ENCODE data around the gene THEMIS.

Gene THEMIS

DNA sequence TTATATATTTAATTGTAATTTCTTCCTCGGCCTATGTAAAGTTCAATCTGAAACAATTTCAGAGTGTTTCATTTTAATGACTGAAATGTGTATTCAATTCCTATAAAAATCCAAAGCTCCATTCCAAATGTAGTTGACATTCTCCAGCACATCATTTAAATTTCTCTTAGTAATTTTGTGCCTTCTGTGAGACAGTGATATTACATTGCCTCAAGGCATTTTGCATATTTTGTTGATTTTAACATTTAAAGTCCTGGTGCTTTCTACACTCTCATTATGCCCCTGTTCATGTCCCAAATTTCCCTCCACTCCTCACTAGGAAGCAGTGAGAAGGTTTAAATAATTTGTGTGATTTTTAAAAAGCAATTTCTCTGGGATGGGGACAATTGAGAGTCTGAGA is 34.1 kb upstream of the THEMIS start:
- no peaks in the 10 kb centered on the region for H3F3A ChIP-seq (ENCODE audit: insufficient read depth, low read length)
- TF ChIP-seq EZH2 (IDR thresholded peaks at IDR 0.05; ENCODE audit: borderline replicate concordance, low read length), result no peak
- TF ChIP-seq, protein P1, sequence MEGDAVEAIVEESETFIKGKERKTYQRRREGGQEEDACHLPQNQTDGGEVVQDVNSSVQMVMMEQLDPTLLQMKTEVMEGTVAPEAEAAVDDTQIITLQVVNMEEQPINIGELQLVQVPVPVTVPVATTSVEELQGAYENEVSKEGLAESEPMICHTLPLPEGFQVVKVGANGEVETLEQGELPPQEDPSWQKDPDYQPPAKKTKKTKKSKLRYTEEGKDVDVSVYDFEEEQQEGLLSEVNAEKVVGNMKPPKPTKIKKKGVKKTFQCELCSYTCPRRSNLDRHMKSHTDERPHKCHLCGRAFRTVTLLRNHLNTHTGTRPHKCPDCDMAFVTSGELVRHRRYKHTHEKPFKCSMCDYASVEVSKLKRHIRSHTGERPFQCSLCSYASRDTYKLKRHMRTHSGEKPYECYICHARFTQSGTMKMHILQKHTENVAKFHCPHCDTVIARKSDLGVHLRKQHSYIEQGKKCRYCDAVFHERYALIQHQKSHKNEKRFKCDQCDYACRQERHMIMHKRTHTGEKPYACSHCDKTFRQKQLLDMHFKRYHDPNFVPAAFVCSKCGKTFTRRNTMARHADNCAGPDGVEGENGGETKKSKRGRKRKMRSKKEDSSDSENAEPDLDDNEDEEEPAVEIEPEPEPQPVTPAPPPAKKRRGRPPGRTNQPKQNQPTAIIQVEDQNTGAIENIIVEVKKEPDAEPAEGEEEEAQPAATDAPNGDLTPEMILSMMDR (IDR thresholded peaks at IDR 0.05; ENCODE audit: low read length), result no peak
- H3K27ac ChIP-seq (ENCODE audit: low read depth, low read length, poor library complexity, severe bottlenecking), result no peak overlapping the region
- H3K36me3 ChIP-seq (ENCODE audit: insufficient read depth, low read length), result no peaks in the 10 kb centered on the region
- H3K4me1 ChIP-seq (ENCODE audit: insufficient read depth, low read length, severe bottlenecking), result no peaks in the 10 kb centered on the region
- H4K20me1 ChIP-seq (ENCODE audit: insufficient read depth, low read length), result no peaks in the 10 kb centered on the region
- peaks cover 2% of the 10 kb centered on the region; the same call in 1 of the 2 replicates for H3K9me3 ChIP-seq (ENCODE audit: low read length)
- H2AFZ ChIP-seq (ENCODE audit: low read length), result no peak overlapping the region
- H3K9me2 ChIP-seq (ENCODE audit: low read depth, low read length), result no peaks in the 10 kb centered on the region
- H3K79me2 ChIP-seq (ENCODE audit: insufficient read depth, low read length), result no peaks in the 10 kb centered on the region
- no peak overlapping the region for H3K4me2 ChIP-seq (ENCODE audit: low read length)
- no peak overlapping the region for H3K9ac ChIP-seq (ENCODE audit: low read length)
- H3K4me3 ChIP-seq (ENCODE audit: low read depth, low read length, poor library complexity, severe bottlenecking), result no peak overlapping the region
- H3K27me3 ChIP-seq (ENCODE audit: insufficient read depth, low read length), result no peaks in the 10 kb centered on the region

DNA sequence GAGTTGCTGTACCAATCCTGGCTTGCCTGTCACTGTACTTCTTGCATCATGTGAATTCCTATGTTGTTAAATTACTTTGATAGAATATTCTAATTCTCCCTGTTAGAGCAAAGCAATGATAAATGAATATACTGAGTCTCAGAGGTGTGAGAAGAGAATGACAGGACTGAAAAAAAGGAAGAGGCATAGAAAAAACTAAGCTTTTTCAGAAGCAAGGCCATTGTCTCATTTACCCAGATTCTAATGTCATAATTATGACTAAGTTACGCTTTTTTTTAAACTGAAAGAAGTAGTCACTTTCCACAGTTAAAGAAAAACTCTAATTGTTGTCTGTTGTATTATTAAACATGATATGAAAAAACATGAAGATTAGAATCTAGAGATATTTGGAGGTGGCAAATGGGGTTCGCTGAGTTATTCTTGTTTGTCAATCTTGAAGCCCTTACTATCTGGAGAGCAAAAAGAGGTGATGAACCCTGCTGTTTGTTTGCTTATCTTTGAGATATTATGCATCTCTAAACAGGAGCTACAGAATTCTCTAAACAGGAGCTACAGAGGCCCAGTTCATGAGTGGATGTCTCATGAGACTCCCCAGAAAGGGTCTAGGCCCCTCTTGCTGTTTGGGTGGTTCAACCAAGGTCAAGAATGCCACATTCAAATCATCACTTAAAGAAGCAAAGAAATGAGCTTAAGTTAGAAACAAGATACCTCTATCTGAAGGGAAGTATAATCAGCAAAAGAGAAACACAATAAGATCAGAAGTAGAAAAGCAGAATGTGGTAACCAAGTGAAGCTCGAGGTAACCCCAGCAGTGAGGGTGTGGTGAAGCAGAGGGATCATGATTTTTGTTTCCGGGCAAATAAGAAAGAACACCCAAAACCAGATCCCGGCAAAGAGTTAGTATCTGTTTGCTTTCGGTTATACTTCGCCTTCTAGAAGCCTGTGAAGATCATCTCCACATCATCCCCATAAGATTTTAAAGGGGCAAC is 33.3 kb upstream of the THEMIS start:
- no peaks in the 10 kb centered on the region for H3K9me2 ChIP-seq (ENCODE audit: low read depth, low read length)
- H2AFZ ChIP-seq (ENCODE audit: low read length), result no peak overlapping the region
- H3K4me3 ChIP-seq (ENCODE audit: low read depth, low read length, poor library complexity, severe bottlenecking), result no peak overlapping the region
- no peaks in the 10 kb centered on the region for H3F3A ChIP-seq (ENCODE audit: insufficient read depth, low read length)
- no peaks in the 10 kb centered on the region for H4K20me1 ChIP-seq (ENCODE audit: insufficient read depth, low read length)
- H3K36me3 ChIP-seq (ENCODE audit: insufficient read depth, low read length), result no peaks in the 10 kb centered on the region
- H3K4me1 ChIP-seq (ENCODE audit: insufficient read depth, low read length, severe bottlenecking), result no peaks in the 10 kb centered on the region
- H3K27me3 ChIP-seq (ENCODE audit: insufficient read depth, low read length), result no peaks in the 10 kb centered on the region
- no peaks in the 10 kb centered on the region for H3K79me2 ChIP-seq (ENCODE audit: insufficient read depth, low read length)
- no peak overlapping the region for H3K4me2 ChIP-seq (ENCODE audit: low read length)
- H3K27ac ChIP-seq (ENCODE audit: low read depth, low read length, poor library complexity, severe bottlenecking), result no peak overlapping the region
- TF ChIP-seq, protein P1 (IDR thresholded peaks at IDR 0.05; ENCODE audit: low read length), result no peak
- TF ChIP-seq EZH2 (IDR thresholded peaks at IDR 0.05; ENCODE audit: borderline replicate concordance, low read length), result no peak
- H3K9ac ChIP-seq (ENCODE audit: low read length), result no peak overlapping the region
- peaks cover 2% of the 10 kb centered on the region; the same call in 1 of the 2 replicates for H3K9me3 ChIP-seq (ENCODE audit: low read length)

DNA sequence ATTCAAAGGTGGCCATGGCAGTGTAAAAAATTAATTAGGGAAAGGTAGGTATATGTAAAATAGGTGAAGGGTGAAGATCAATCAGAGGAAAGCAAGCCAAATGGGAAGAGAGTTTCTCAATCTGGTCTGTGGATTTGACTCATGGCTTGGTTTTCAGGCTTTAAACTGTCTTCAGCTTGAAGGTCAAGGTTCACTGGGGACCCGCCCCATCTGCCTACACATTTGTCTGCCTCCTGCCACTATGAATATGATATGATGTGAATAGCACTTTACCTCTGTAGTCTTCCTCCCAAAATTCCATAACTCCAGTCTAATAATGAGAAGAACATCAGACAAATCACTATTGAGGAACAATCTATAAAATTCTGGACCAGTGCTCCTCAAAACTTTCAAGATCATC is 32.3 kb upstream of the THEMIS start:
- Histone ChIP-seq H2AFZ (ENCODE audit: low read length) (no peak overlapping the region), H4K20me1 (ENCODE audit: insufficient read depth, low read length) (no peaks in the 10 kb centered on the region), H3K36me3 (ENCODE audit: insufficient read depth, low read length) (no peaks in the 10 kb centered on the region), H3F3A (ENCODE audit: insufficient read depth, low read length) (no peaks in the 10 kb centered on the region), H3K9me3 (ENCODE audit: low read length) (peaks cover 2% of the 10 kb centered on the region; the same call in 1 of the 2 replicates), H3K79me2 (ENCODE audit: insufficient read depth, low read length) (no peaks in the 10 kb centered on the region), H3K9ac (ENCODE audit: low read length) (no peak overlapping the region), H3K27ac (ENCODE audit: low read depth, low read length, poor library complexity, severe bottlenecking) (no peak overlapping the region), H3K4me2 (ENCODE audit: low read length) (no peak overlapping the region), H3K9me2 (ENCODE audit: low read depth, low read length) (no peaks in the 10 kb centered on the region), H3K4me1 (ENCODE audit: insufficient read depth, low read length, severe bottlenecking) (no peaks in the 10 kb centered on the region), H3K27me3 (ENCODE audit: insufficient read depth, low read length) (no peaks in the 10 kb centered on the region), H3K4me3 (ENCODE audit: low read depth, low read length, poor library complexity, severe bottlenecking) (no peak overlapping the region)
- TF ChIP-seq, protein P1 (IDR thresholded peaks at IDR 0.05; ENCODE audit: low read length), result no peak

Data from OCI-LY1 (cell line).